Endothelial cell of umbilical vein (primary cell): ENCODE data around the gene KLRF2.

ENCODE experiments used
- EZH2 ChIP-seq: IDR thresholded peaks from 2 replicates; pipeline ENCODE4 v1.6.1; 2012; ENCODE audit warnings: borderline replicate concordance, low read depth, mild to moderate bottlenecking, moderate library complexity, low read length, inconsistent platforms; ENCODE audit not compliant: severe bottlenecking
- GATA2 ChIP-seq: IDR thresholded peaks from 2 replicates; pipeline ENCODE4 v1.7.0; 2011; ENCODE audit warnings: low read depth, mild to moderate bottlenecking, moderate library complexity, mixed read lengths, low read length; ENCODE audit not compliant: insufficient read length, insufficient read depth
- MAX ChIP-seq: IDR thresholded peaks from 2 replicates; pipeline ENCODE4 v1.6.1; 2011; ENCODE audit not compliant: insufficient read depth, insufficient read length
- POLR2A ChIP-seq: IDR thresholded peaks from 2 replicates; pipeline ENCODE4 v1.6.1; 2012; ENCODE audit warnings: low read depth, mild to moderate bottlenecking, control low read depth, low read length
- POLR2AphosphoS5 ChIP-seq: IDR thresholded peaks from 2 replicates; pipeline ENCODE4 v1.6.1; 2012; ENCODE audit warnings: low read depth, mild to moderate bottlenecking, control low read depth, low read length, moderate library complexity; ENCODE audit not compliant: insufficient read depth
- TF ChIP-seq, protein P1 (sequence below), 2 donors: IDR thresholded peaks; 1 replicate in 1 of 2; 2 replicates in 1 of 2; pipeline ENCODE4 v1.5.1; 2011; ENCODE audit warnings: low read length in 2 of 2, mild to moderate bottlenecking in 2 of 2, moderate library complexity in 2 of 2, control low read depth in 1 of 2, inconsistent platforms in 1 of 2, low read depth in 1 of 2; ENCODE audit not compliant: insufficient read depth in 1 of 2; ENCODE audit errors: extremely low read depth in 1 of 2

DNA sequence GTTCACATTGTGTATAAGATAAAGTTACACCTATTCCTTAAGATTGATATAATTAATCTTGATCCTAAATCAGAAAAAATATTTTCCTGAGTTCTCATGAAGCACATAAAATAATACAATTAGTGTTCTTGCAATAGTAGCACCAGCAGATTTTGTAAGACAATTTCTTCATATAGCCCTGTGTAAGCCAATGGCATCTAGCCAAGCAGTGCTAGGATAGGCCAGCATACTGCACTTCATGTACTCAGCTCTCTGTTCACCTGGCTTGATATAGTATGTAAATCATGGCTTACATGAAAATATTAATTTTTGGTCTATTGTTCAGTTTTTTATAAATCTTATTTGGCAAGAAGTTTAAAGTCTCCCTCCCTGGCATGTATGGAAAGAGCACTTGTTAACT is 1.9 kb downstream of the KLRF2 start:
- TF ChIP-seq, protein P1, sequence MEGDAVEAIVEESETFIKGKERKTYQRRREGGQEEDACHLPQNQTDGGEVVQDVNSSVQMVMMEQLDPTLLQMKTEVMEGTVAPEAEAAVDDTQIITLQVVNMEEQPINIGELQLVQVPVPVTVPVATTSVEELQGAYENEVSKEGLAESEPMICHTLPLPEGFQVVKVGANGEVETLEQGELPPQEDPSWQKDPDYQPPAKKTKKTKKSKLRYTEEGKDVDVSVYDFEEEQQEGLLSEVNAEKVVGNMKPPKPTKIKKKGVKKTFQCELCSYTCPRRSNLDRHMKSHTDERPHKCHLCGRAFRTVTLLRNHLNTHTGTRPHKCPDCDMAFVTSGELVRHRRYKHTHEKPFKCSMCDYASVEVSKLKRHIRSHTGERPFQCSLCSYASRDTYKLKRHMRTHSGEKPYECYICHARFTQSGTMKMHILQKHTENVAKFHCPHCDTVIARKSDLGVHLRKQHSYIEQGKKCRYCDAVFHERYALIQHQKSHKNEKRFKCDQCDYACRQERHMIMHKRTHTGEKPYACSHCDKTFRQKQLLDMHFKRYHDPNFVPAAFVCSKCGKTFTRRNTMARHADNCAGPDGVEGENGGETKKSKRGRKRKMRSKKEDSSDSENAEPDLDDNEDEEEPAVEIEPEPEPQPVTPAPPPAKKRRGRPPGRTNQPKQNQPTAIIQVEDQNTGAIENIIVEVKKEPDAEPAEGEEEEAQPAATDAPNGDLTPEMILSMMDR (IDR thresholded peaks at IDR 0.05; ENCODE audit: extremely low read depth in 1 of 2, insufficient read depth in 1 of 2, low read depth in 1 of 2, low read length in 2 of 2): no peak
- TF ChIP-seq POLR2AphosphoS5 (no peak), MAX (no peak), POLR2A (no peak), GATA2 (no peak), EZH2 (no peak)
